ENCODE measurements around the gene SPTBN1.

Gene SPTBN1

DNA sequence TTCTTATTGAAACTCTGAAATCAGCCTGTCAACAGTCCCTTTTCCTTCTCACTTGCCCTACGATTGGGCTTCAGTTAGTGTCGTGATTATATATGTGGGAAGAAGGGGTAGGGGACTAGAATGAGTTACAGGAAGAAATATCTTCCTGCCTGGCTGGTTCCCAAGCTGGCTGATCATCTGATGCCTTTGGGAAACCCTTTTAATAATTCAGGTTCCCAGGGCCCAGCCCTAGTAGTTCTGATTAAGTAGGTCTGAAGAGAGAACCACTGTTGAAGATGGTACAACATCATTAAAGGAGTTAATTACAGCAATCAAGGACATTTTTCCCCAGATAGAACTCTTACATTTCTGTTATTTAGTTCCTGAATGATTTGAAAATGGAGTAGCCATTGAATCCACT is 157.3 kb downstream of the SPTBN1 start:
- Histone ChIP-seq H3K79me2 (ENCODE audit: insufficient read depth, low read length) (peaks cover 19% of the 10 kb centered on the region), H3K36me3 (ENCODE audit: insufficient read depth, low read length) (peaks cover 41% of the 10 kb centered on the region)

DNA sequence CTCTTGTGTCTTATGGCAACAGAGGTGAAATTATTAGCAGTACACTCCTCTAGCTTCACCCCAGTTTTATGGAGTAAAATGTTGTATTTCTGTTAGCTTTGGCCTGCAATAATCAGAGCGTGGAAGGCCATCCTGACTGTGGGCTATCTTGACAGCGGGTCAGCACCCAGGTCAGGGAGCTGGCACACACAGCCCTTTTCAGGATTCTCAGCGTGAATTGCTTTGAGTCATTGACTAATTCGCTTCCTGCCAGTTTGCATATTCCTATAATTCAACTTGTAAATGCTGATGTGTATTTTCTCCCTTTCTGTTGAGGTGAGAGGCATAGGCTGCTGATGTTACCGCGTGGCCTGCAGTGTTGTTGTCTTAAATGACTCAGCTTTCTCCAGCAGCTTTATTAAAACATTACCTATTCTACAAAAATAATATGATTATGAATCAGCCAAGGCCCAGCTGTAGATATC is 157.7 kb downstream of the SPTBN1 start:
- H3K9me3 ChIP-seq (ENCODE audit: insufficient read depth, low read length, severe bottlenecking), result no peaks in the 10 kb centered on the region
- H2AFZ ChIP-seq (ENCODE audit: low read depth, low read length), result no peak overlapping the region
- no peak overlapping the region for H3K4me2 ChIP-seq (ENCODE audit: insufficient read depth, low read length)
- no peak overlapping the region for H3K4me3 ChIP-seq (ENCODE audit: low read depth in 1 of 2, low read length in 2 of 2)
- no peaks in the 10 kb centered on the region for H4K20me1 ChIP-seq (ENCODE audit: insufficient read depth, low read length)
- H3K79me2 ChIP-seq (ENCODE audit: insufficient read depth, low read length), result peaks cover 16% of the 10 kb centered on the region
- H3K4me1 ChIP-seq (ENCODE audit: insufficient read depth, low read length), result peaks cover 7% of the 10 kb centered on the region
- H3K27ac ChIP-seq (ENCODE audit: low read length), result no peak overlapping the region
- H3K27me3 ChIP-seq (ENCODE audit: insufficient read depth, low read length, poor library complexity), result no peaks in the 10 kb centered on the region
- no peak for DNase-seq
- no peak for ATAC-seq (ENCODE audit: insufficient read depth, low read depth)
- no peak for TF ChIP-seq EZH2 (IDR thresholded peaks at IDR 0.05; ENCODE audit: borderline replicate concordance, low read depth, low read length, severe bottlenecking)
- TF ChIP-seq, protein P1, sequence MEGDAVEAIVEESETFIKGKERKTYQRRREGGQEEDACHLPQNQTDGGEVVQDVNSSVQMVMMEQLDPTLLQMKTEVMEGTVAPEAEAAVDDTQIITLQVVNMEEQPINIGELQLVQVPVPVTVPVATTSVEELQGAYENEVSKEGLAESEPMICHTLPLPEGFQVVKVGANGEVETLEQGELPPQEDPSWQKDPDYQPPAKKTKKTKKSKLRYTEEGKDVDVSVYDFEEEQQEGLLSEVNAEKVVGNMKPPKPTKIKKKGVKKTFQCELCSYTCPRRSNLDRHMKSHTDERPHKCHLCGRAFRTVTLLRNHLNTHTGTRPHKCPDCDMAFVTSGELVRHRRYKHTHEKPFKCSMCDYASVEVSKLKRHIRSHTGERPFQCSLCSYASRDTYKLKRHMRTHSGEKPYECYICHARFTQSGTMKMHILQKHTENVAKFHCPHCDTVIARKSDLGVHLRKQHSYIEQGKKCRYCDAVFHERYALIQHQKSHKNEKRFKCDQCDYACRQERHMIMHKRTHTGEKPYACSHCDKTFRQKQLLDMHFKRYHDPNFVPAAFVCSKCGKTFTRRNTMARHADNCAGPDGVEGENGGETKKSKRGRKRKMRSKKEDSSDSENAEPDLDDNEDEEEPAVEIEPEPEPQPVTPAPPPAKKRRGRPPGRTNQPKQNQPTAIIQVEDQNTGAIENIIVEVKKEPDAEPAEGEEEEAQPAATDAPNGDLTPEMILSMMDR (IDR thresholded peaks at IDR 0.05; ENCODE audit: borderline replicate concordance, extremely low read depth, low read length, poor library complexity, severe bottlenecking), result no peak
- H3K9ac ChIP-seq (ENCODE audit: low read depth, low read length), result no peak overlapping the region
- H3K36me3 ChIP-seq (ENCODE audit: insufficient read depth, low read length), result peaks cover 44% of the 10 kb centered on the region

More for the DNA sequence above, 157.3 kb downstream of the SPTBN1 start:
- H3K9me3 ChIP-seq (ENCODE audit: insufficient read depth, low read length, severe bottlenecking), result no peaks in the 10 kb centered on the region
- DNase-seq (no peak), ATAC-seq (ENCODE audit: insufficient read depth, low read depth) (no peak)
- H4K20me1 ChIP-seq (ENCODE audit: insufficient read depth, low read length), result no peaks in the 10 kb centered on the region
- H3K9ac ChIP-seq (ENCODE audit: low read depth, low read length), result no peak overlapping the region
- no peaks in the 10 kb centered on the region for H3K27me3 ChIP-seq (ENCODE audit: insufficient read depth, low read length, poor library complexity)
- H3K27ac ChIP-seq (ENCODE audit: low read length), result no peak overlapping the region
- H2AFZ ChIP-seq (ENCODE audit: low read depth, low read length), result no peak overlapping the region
- H3K4me1 ChIP-seq (ENCODE audit: insufficient read depth, low read length), result peaks cover 2% of the 10 kb centered on the region
- TF ChIP-seq EZH2 (IDR thresholded peaks at IDR 0.05; ENCODE audit: borderline replicate concordance, low read depth, low read length, severe bottlenecking), result no peak
- TF ChIP-seq, protein P1 (IDR thresholded peaks at IDR 0.05; ENCODE audit: borderline replicate concordance, extremely low read depth, low read length, poor library complexity, severe bottlenecking), result no peak
- no peak overlapping the region for H3K4me2 ChIP-seq (ENCODE audit: insufficient read depth, low read length)
- no peak overlapping the region for H3K4me3 ChIP-seq (ENCODE audit: low read depth in 1 of 2, low read length in 2 of 2)

DNA sequence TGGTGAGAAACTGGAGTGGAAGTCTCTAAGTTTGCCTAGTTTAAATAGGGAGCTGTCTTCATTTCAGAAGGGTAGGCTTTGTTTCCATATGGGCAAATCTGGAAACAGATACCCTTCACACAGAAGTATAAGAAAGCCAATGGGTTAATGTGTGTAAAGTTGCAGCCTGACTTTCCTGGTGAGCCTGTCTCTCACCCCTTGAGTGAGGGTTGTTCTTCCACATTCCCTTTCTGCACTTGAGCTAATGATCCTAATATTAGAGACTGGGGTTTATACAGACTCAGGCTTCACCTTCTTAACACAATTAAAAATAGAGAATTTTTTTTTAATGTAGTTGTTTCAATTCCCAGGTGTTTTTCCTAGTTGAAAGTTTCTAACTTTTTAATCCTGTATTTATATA is 158.7 kb downstream of the SPTBN1 start:
- no peak for TF ChIP-seq EZH2 (IDR thresholded peaks at IDR 0.05; ENCODE audit: borderline replicate concordance, low read depth, low read length, severe bottlenecking)
- TF ChIP-seq, protein P1 (IDR thresholded peaks at IDR 0.05; ENCODE audit: borderline replicate concordance, extremely low read depth, low read length, poor library complexity, severe bottlenecking), result no peak
- Histone ChIP-seq H3K27ac (ENCODE audit: low read length) (no peak overlapping the region), H2AFZ (ENCODE audit: low read depth, low read length) (no peak overlapping the region), H3K9me3 (ENCODE audit: insufficient read depth, low read length, severe bottlenecking) (no peaks in the 10 kb centered on the region), H4K20me1 (ENCODE audit: insufficient read depth, low read length) (no peaks in the 10 kb centered on the region), H3K4me3 (ENCODE audit: low read depth in 1 of 2, low read length in 2 of 2) (no peak overlapping the region), H3K79me2 (ENCODE audit: insufficient read depth, low read length) (peaks cover 9% of the 10 kb centered on the region), H3K27me3 (ENCODE audit: insufficient read depth, low read length, poor library complexity) (no peaks in the 10 kb centered on the region), H3K4me2 (ENCODE audit: insufficient read depth, low read length) (no peak overlapping the region), H3K36me3 (ENCODE audit: insufficient read depth, low read length) (peaks cover 47% of the 10 kb centered on the region), H3K4me1 (ENCODE audit: insufficient read depth, low read length) (peaks cover 13% of the 10 kb centered on the region), H3K9ac (ENCODE audit: low read depth, low read length) (no peak overlapping the region)
- ATAC-seq (ENCODE audit: insufficient read depth, low read depth) (no peak), DNase-seq (no peak)

All from DND-41 (cell line).